MM.1S (cell line): ENCODE results near the gene INO80D.

ENCODE experiments used
- DNase-seq: peaks from one replicate; pipeline ENCODE4 v3.0.0-alpha.2; 2015
- H2AFZ ChIP-seq: fragments of 300-600 bp; sonication (generic); 2 replicates; pipeline ENCODE4 v1.6.0; 2016; ENCODE audit warnings: antibody characterized with exemption, low read length
- H3F3A ChIP-seq: fragments of 300-600 bp; sonication (generic); 2 replicates; pipeline ENCODE4 v1.6.1; 2016; ENCODE audit warnings: mild to moderate bottlenecking, antibody characterized with exemption, low read length, moderate library complexity, mixed read lengths; ENCODE audit not compliant: insufficient read depth
- H3K27ac ChIP-seq: fragments of 300-600 bp; sonication (generic); 2 replicates; pipeline ENCODE4 v1.5.1; 2016; ENCODE audit warnings: mild to moderate bottlenecking, low read length
- H3K27me3 ChIP-seq: fragments of 300-600 bp; sonication (generic); replicated peaks from 2 replicates; pipeline ENCODE4 v1.6.0; 2016; ENCODE audit warnings: low read length; ENCODE audit not compliant: insufficient read depth
- H3K36me3 ChIP-seq: fragments of 300-600 bp; sonication (generic); replicated peaks from 2 replicates; pipeline ENCODE4 v1.6.1; 2016; ENCODE audit warnings: mild to moderate bottlenecking, low read length, mixed read lengths; ENCODE audit not compliant: insufficient read depth
- H3K4me1 ChIP-seq: fragments of 300-600 bp; sonication (generic); 2 replicates; pipeline ENCODE4 v1.6.1; 2016; ENCODE audit warnings: low read length, mixed read lengths
- H3K4me2 ChIP-seq: fragments of 300-600 bp; sonication (generic); 2 replicates; pipeline ENCODE4 v1.6.0; 2016; ENCODE audit warnings: low read depth, low read length
- H3K4me3 ChIP-seq: fragments of 300-600 bp; sonication (generic); 2 replicates; pipeline ENCODE4 v1.5.1; 2016; ENCODE audit warnings: low read length, mixed read lengths
- H3K79me2 ChIP-seq: fragments of 300-600 bp; sonication (generic); 2 replicates; pipeline ENCODE4 v1.6.1; 2016; ENCODE audit warnings: mixed run types, low read length, mixed read lengths
- H3K9ac ChIP-seq: fragments of 300-600 bp; sonication (generic); 2 replicates; pipeline ENCODE4 v1.6.1; 2016; ENCODE audit warnings: low read length, mixed read lengths
- H3K9me2 ChIP-seq: fragments of 300-600 bp; sonication (generic); replicated peaks from 2 replicates; pipeline ENCODE4 v1.6.1; 2016; ENCODE audit warnings: mild to moderate bottlenecking, low read length, mixed read lengths; ENCODE audit not compliant: insufficient read depth
- H3K9me3 ChIP-seq: fragments of 300-600 bp; sonication (generic); replicated peaks from 2 replicates; pipeline ENCODE4 v1.6.1; 2016; ENCODE audit warnings: mild to moderate bottlenecking, low read length, mixed read lengths; ENCODE audit not compliant: insufficient read depth
- H4K20me1 ChIP-seq: fragments of 300-600 bp; sonication (generic); 2 replicates; pipeline ENCODE4 v1.6.1; 2016; ENCODE audit warnings: mild to moderate bottlenecking, low read length, moderate library complexity, mixed read lengths; ENCODE audit not compliant: insufficient read depth
- CTCF ChIP-seq: fragments of 300-600 bp; sonication (generic); IDR thresholded peaks from 2 replicates; pipeline ENCODE4 v1.5.1; 2016; ENCODE audit warnings: antibody characterized with exemption, low read length, mixed read lengths
- EZH2 ChIP-seq: fragments of 300-600 bp; sonication (generic); optimal IDR thresholded peaks from 2 replicates; pipeline ENCODE3; 2017; ENCODE audit warnings: low read depth, mild to moderate bottlenecking, antibody characterized with exemption, low read length, mixed read lengths
- EZH2phosphoT487 ChIP-seq: fragments of 300-600 bp; sonication (generic); IDR thresholded peaks from 2 replicates; pipeline ENCODE4 v1.6.1; 2018; ENCODE audit warnings: antibody characterized with exemption, low read length

INO80D gene

GRCh38 chr2:206095536-206096332 lies 9.8 kb upstream of the INO80D start:
- Histone ChIP-seq H4K20me1 (no peaks in the 10 kb centered on the region), H3K27ac (no peak overlapping the region)

DNA sequence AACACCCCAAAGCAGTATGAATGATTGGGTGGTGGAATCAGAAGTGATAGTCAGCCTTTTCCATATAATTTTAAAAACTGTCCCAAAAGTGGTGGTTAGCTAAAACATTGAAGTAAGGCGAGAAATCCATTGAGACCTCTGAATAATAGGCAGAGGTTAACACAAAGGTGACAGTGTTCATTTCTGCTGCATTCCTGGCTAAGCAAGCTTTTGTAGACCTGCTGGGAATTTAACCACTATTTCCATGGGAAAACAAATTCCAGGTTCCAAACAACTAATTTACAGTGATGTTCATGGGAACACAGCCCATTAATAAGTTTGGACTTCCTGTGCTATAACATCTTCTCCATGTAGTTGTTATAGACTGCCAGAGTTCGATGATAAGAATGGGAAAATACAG lies 6.3 kb upstream of the INO80D start:
- Histone ChIP-seq H3K27ac (no peak overlapping the region), H3F3A (no peaks in the 10 kb centered on the region), H3K9ac (no peak overlapping the region), H3K9me2 (no peaks in the 10 kb centered on the region), H3K36me3 (no peaks in the 10 kb centered on the region), H3K27me3 (no peaks in the 10 kb centered on the region), H3K79me2 (peaks cover 10% of the 10 kb centered on the region), H3K9me3 (no peaks in the 10 kb centered on the region), H3K4me3 (no peak overlapping the region), H4K20me1 (no peaks in the 10 kb centered on the region), H3K4me2 (no peak overlapping the region), H3K4me1 (no peaks in the 10 kb centered on the region), H2AFZ (no peak overlapping the region)
- DNase-seq = no peak
- TF ChIP-seq EZH2phosphoT487 = no peak
- TF ChIP-seq CTCF = no peak
- no peak for TF ChIP-seq EZH2

More at GRCh38 chr2:206095536-206096332, 9.8 kb upstream of the INO80D start:
- Histone ChIP-seq H3K36me3 (no peaks in the 10 kb centered on the region), H3K4me2 (no peak overlapping the region), H3K9me3 (no peaks in the 10 kb centered on the region), H3F3A (no peaks in the 10 kb centered on the region), H3K9ac (no peak overlapping the region), H3K27me3 (no peaks in the 10 kb centered on the region), H3K4me3 (no peak overlapping the region), H2AFZ (no peak overlapping the region), H3K4me1 (no peaks in the 10 kb centered on the region), H3K9me2 (no peaks in the 10 kb centered on the region), H3K79me2 (no peaks in the 10 kb centered on the region)
- DNase-seq = no peak
- TF ChIP-seq CTCF (no peak), EZH2phosphoT487 (no peak), EZH2 (no peak)

- H3K9me2 ChIP-seq = no peaks in the 10 kb centered on the region
- TF ChIP-seq CTCF (no peak), EZH2 (no peak), EZH2phosphoT487 (no peak)
- H4K20me1 ChIP-seq = no peaks in the 10 kb centered on the region
- H3K9me3 ChIP-seq = no peaks in the 10 kb centered on the region
- no peak overlapping the region for H2AFZ ChIP-seq
- no peaks in the 10 kb centered on the region for H3K27me3 ChIP-seq
- H3K27ac ChIP-seq = no peak overlapping the region
- no peaks in the 10 kb centered on the region for H3K36me3 ChIP-seq
- H3K4me1 ChIP-seq = no peaks in the 10 kb centered on the region
- DNase-seq = no peak
- H3K79me2 ChIP-seq = peaks cover 41% of the 10 kb centered on the region
- no peak overlapping the region for H3K4me2 ChIP-seq
- H3F3A ChIP-seq = peaks cover 17% of the 10 kb centered on the region
- H3K9ac ChIP-seq = no peak overlapping the region
- no peak overlapping the region for H3K4me3 ChIP-seq
Measured at GRCh38 chr2:206088248-206088647, 2.3 kb upstream of the INO80D start.
